GM18520 (cell line): Measurements from ENCODE around the gene ALPL.

Source experiments
- ATAC-seq: cut with Tn5 transposase; IDR thresholded peaks from one replicate; pipeline ENCODE4 v1.9.1; 2021; ENCODE audit not compliant: unreplicated experiment

Gene ALPL

GRCh38 chr1:21574466-21575151, 65.4 kb downstream of the ALPL start:
- ATAC-seq: no peak

- ATAC-seq: no peak
These were observed 66.2 kb downstream of the ALPL start for GRCh38 chr1:21575351-21575942.

DNA sequence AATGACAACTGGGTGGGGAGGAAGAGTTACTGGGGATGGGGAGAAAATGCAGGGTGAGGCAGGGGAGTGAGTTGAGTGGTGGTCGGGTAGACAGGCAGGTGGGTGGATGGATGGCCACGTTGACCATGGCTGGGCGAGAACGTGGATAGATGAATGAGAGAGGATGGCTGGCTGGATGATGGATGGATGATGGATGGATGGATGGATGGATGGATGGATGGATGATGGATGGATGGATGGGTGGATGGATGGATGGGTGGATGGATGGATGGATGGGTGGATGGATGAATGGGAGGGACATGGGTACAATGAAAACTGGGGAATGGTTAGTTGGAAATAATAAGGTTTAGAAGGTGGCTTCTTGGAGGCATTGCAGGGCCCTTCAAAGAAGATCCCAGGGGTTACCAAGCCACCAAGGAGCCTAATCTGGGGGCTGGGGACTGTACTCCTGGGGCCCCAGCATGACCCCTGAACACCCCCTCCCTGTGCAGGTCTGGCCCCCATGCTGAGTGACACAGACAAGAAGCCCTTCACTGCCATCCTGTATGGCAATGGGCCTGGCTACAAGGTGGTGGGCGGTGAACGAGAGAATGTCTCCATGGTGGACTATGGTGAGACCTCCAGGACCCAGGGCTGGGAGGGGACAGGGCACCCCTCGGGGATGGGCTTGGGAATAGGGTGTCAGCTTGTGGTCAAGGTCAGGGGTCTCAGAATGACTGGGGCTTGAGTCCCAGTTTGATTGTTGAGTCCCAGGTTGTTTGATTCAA, 67.0 kb downstream of the ALPL start:
- ATAC-seq: no peak

GRCh38 chr1:21576798-21577187, 67.6 kb downstream of the ALPL start:
- ATAC-seq: no peak

DNA sequence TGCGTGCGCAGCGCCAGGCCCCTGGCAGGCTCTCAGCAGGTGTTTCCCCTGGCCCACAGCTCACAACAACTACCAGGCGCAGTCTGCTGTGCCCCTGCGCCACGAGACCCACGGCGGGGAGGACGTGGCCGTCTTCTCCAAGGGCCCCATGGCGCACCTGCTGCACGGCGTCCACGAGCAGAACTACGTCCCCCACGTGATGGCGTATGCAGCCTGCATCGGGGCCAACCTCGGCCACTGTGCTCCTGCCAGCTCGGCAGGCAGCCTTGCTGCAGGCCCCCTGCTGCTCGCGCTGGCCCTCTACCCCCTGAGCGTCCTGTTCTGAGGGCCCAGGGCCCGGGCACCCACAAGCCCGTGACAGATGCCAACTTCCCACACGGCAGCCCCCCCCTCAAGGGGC, 68.1 kb downstream of the ALPL start:
- no peak for ATAC-seq

- ATAC-seq: no peak
These were observed 68.7 kb downstream of the ALPL start for GRCh38 chr1:21577933-21578332.

GRCh38 chr1:21579791-21580190, 70.6 kb downstream of the ALPL start:
- ATAC-seq: no peak

- ATAC-seq: no peak
These were observed 74.9 kb downstream of the ALPL start for GRCh38 chr1:21584096-21584495.

DNA sequence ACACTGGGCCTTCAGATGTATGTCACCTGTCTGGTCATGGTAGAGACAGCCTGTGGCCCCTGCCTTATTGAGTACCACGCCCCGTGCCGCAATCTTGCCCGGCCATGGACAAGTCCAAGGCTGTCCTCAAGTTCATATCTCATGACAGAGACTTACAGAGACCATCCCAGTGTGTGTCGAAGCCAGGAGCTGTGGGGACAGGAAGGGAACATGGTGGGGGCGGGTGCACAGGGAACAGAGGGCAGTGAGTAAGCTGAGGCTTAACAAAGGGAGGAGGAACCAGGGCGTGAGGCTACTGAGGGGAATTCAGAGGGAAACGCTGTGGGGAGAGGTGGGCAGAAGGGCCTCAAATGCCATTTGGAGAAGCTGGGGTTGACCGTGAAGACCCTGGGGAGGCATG, 75.8 kb downstream of the ALPL start:
- ATAC-seq: no peak

DNA sequence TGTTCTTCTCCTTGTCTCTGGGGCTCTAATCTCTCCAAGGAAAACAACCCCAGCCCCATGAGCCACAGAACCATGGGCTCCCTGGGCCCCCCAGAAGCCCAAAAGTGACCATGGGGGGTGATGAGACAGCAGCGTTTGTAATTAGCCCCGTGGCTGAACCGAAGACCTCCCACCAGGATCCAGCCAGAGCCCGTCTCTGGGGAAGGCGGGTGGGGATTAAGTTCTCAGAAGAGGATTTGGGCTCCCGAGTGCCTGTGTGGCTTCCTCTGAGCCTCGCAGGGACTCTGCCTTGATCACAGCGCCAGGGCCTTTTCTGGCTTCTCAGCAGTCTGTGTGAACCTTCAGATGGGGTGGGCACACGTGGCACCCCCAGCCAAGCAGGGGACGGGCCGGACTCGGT, 77.0 kb downstream of the ALPL start:
- ATAC-seq: no peak

DNA sequence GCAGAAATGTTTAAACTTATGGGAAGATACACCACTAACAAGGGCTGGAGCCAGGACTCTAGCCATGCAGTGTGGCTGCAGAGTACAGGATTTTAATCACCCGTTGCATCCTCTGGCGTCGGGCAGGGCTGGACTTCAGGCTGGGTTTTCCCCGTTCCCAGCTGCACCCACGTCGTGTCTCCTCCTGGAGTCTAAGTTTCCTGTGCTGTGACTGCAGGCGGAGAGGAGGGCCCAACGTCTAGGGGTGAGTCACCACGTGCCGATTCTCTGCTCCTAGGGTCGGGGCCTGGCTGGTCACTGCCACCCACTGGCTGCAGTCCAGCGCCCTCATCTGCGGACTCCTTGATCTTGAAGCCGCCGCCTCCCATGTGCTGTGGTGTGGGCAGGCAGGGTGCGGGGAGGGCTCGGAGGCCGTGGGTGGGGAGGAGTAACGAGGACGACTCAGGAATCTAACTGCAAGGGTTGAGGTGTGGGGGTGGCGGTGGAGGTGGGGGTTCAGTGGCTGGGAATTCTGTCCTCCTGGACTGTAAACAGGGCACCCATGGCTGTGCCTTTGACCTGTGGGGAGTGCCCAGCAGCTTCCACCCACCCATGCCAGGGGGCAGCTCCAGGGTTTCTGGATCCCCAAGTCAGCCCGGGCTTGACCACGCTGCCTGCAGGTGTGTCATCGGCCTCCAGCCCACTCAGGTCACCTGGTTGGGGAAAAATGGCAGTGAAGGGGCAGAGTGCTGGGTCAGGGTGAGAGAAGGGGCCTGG, 77.8 kb downstream of the ALPL start:
- no peak for ATAC-seq

- no peak for ATAC-seq
These were observed 78.4 kb downstream of the ALPL start for GRCh38 chr1:21587602-21587953.

DNA sequence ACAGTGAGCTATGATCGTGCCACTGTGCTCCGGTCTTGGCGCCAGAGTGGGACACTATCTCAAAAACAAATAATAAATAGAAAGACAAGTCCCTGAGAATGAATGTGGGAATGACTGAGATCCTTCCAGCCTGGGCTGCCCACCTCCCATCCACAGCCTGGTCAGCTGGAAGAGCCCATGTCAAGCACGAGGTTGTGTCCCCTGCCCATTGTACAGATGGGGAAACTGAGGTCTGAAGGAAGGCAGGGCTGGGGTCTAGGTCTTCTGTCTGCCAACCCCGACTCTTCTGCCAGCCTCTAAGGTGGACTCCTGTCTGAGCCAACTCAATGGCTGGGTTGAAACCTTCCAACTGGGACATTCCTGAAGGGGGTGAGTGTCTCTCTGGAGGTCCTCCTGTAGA, 80.4 kb downstream of the ALPL start:
- ATAC-seq: no peak

- ATAC-seq: no peak
These were observed 81.1 kb downstream of the ALPL start for GRCh38 chr1:21590126-21590880.

GRCh38 chr1:21590934-21591333, 81.7 kb downstream of the ALPL start:
- ATAC-seq: no peak

- no peak for ATAC-seq
These were observed 83.1 kb downstream of the ALPL start for GRCh38 chr1:21592086-21592865.

GRCh38 chr1:21593231-21593630, 84.0 kb downstream of the ALPL start:
- ATAC-seq: no peak

DNA sequence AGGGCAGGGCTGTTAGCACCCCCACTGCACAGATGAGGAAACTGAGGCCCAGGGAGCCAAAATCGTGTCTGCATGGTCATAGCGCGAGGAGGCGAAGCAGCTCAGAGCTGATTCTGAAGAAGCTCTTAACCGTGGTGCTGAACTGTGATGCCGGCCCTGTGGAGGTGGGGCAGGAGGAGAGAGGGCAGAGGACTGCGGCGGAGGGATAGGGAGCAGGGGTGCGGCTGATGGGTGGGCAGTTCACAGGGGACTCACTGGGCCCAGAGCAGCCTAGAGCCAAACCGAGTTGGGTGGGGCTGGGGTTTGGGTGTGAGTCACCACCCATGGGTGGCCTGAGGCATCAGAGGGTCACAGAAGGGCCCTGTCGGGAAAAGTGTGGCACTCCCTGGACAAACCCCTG, 85.3 kb downstream of the ALPL start:
- no peak for ATAC-seq

- ATAC-seq: no peak
These were observed 86.0 kb downstream of the ALPL start for GRCh38 chr1:21594935-21595897.
